D721Med (cell line): ENCODE data around the gene CFAP300.

ENCODE experiments used
- DNase-seq: peaks from one replicate; pipeline ENCODE4 v3.0.0; 2011; ENCODE audit warnings: low spot score; ENCODE audit not compliant: insufficient read length
- FAIRE-seq: peaks from 2 replicates; lab custom pipeline; 2011; peaks lifted over from hg19 to GRCh38; lab: Jason Lieb, UNC
- TF ChIP-seq, protein P1 (sequence below): IDR thresholded peaks from 2 replicates; pipeline ENCODE4 v1.5.1; 2012; ENCODE audit warnings: mild to moderate bottlenecking, control low read depth; ENCODE audit not compliant: insufficient read depth; ENCODE audit errors: missing control alignments

CFAP300 gene

DNA sequence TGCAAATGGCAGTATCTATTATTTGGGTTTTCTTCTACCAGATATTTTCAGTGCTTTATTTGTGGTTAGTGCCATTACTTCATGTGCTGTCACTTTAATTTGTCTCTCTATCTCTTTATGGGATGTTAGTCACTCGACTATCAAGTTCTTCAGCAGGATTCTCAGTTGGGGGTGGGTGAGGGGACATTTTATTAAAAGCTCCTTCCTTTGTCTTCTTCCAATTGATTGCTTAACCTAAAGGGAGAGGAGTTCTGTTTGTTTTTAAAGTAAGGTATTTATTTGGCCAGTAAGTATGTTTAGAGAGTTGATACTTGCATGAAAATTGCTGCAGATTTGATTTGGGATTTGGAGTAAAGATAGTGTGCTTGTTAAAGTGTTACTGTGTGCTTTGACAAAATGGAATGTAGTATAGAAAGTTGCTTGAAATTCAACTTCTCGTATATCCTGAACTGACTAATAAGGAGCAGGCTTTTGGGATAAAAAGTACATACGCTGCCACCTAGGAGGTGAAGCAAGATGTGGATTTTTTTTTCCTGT lies 73.3 kb downstream of the CFAP300 start:
- FAIRE-seq = no peak

DNA sequence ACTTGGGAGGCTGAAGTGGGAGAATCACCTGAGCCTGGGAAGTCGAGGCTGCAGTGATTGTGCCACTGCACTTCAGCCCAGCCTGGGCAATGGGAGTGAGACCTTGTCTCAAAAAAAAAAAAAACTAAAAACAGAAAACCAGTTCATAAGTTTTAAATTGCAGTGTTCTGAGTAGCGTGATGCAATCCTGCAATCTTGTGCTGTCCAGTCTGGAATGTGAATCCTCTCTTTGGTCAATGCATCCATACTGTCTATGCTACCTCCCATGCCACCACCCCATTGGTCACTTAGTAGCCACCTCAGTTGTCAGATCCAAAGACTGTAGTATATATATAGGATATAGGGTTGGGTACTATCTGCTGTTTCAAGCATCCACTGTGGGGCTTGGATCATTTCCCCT lies 74.1 kb downstream of the CFAP300 start:
- no peak for FAIRE-seq
- DNase-seq = no peak

More for the DNA sequence above, 73.3 kb downstream of the CFAP300 start:
- no peak for DNase-seq
- TF ChIP-seq, protein P1, sequence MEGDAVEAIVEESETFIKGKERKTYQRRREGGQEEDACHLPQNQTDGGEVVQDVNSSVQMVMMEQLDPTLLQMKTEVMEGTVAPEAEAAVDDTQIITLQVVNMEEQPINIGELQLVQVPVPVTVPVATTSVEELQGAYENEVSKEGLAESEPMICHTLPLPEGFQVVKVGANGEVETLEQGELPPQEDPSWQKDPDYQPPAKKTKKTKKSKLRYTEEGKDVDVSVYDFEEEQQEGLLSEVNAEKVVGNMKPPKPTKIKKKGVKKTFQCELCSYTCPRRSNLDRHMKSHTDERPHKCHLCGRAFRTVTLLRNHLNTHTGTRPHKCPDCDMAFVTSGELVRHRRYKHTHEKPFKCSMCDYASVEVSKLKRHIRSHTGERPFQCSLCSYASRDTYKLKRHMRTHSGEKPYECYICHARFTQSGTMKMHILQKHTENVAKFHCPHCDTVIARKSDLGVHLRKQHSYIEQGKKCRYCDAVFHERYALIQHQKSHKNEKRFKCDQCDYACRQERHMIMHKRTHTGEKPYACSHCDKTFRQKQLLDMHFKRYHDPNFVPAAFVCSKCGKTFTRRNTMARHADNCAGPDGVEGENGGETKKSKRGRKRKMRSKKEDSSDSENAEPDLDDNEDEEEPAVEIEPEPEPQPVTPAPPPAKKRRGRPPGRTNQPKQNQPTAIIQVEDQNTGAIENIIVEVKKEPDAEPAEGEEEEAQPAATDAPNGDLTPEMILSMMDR = no peak

More for the DNA sequence above, 74.1 kb downstream of the CFAP300 start:
- TF ChIP-seq, protein P1 = no peak
